H9 (cell line): ENCODE results near the gene ZFP69. TPM values are rescaled to one million over a fixed set of nuclear protein-coding genes. Genes with fewer than 3 reads are reported as not detected.

Experiments
- DNase-seq: peaks from one replicate; pipeline ENCODE4 v3.0.0-alpha.2; 2017
- H2AFZ ChIP-seq: one replicate; pipeline ENCODE4 v1.6.1; 2013; ENCODE audit warnings: mild to moderate bottlenecking, low read length, control low read depth, moderate library complexity
- H2AK5ac ChIP-seq: 2 replicates; pipeline ENCODE4 v1.6.1; 2013; ENCODE audit warnings: low read length, control low read depth, mixed read lengths; ENCODE audit not compliant: insufficient read length
- H2BK120ac ChIP-seq: one replicate; pipeline ENCODE4 v1.6.1; 2013; ENCODE audit warnings: low read depth, mild to moderate bottlenecking, low read length, control low read depth, inconsistent platforms; ENCODE audit not compliant: poor library complexity, severe bottlenecking
- H2BK12ac ChIP-seq: 2 replicates; pipeline ENCODE4 v1.6.1; 2013; ENCODE audit warnings: low read length, control low read depth, mixed read lengths, low read depth; ENCODE audit not compliant: insufficient read length
- H2BK15ac ChIP-seq: 2 replicates; pipeline ENCODE4 v1.6.1; 2013; ENCODE audit warnings: low read depth, low read length, control low read depth
- H2BK20ac ChIP-seq: one replicate; pipeline ENCODE4 v1.6.1; 2013; ENCODE audit warnings: low read depth, mild to moderate bottlenecking, low read length, control low read depth, inconsistent platforms; ENCODE audit not compliant: poor library complexity, severe bottlenecking
- H2BK5ac ChIP-seq: 2 replicates; pipeline ENCODE4 v1.6.1; 2013; ENCODE audit warnings: low read length, control low read depth, mixed read lengths; ENCODE audit not compliant: insufficient read length
- H3K14ac ChIP-seq: 2 replicates; pipeline ENCODE4 v1.6.1; 2013; ENCODE audit warnings: low read length, control low read depth; ENCODE audit not compliant: insufficient read depth
- H3K18ac ChIP-seq: 2 replicates; pipeline ENCODE4 v1.6.1; 2013; ENCODE audit warnings: low read depth, mild to moderate bottlenecking, mixed read lengths, low read length, control low read depth; ENCODE audit not compliant: insufficient read length
- H3K23ac ChIP-seq: 2 replicates; pipeline ENCODE4 v1.6.1; 2013; ENCODE audit warnings: low read length, control low read depth, mixed read lengths, low read depth; ENCODE audit not compliant: insufficient read length
- H3K23me2 ChIP-seq: 2 replicates; pipeline ENCODE4 v1.6.1; 2013; ENCODE audit warnings: low read depth, mild to moderate bottlenecking, mixed read lengths, low read length, control low read depth; ENCODE audit not compliant: insufficient read length, poor library complexity, severe bottlenecking
- H3K27ac ChIP-seq: 2 replicates; pipeline ENCODE4 v1.5.1; 2013; ENCODE audit warnings: low read length, control low read depth, mixed read lengths, low read depth; ENCODE audit not compliant: insufficient read length
- H3K27me3 ChIP-seq: 2 replicates; pipeline ENCODE4 v1.6.1; 2013; ENCODE audit warnings: low read length, control low read depth, inconsistent platforms; ENCODE audit not compliant: insufficient read depth
- H3K4ac ChIP-seq: 2 replicates; pipeline ENCODE4 v1.6.1; 2013; ENCODE audit warnings: low read depth, mild to moderate bottlenecking, control low read depth, inconsistent platforms, low read length, moderate library complexity
- H3K4me1 ChIP-seq: 2 replicates; pipeline ENCODE4 v1.6.1; 2013; ENCODE audit warnings: low read length, control low read depth, inconsistent platforms; ENCODE audit not compliant: insufficient read depth
- H3K4me2 ChIP-seq: 2 replicates; pipeline ENCODE4 v1.6.1; 2013; ENCODE audit warnings: low read length, control low read depth, mixed read lengths; ENCODE audit not compliant: insufficient read length, insufficient read depth
- H3K56ac ChIP-seq: 2 replicates; pipeline ENCODE4 v1.6.1; 2013; ENCODE audit warnings: low read depth, mild to moderate bottlenecking, mixed read lengths, low read length, control low read depth; ENCODE audit not compliant: insufficient read length
- H3K79me1 ChIP-seq: 2 replicates; pipeline ENCODE4 v1.6.1; 2013; ENCODE audit warnings: low read depth, mild to moderate bottlenecking, moderate library complexity, low read length, control low read depth, inconsistent platforms; ENCODE audit not compliant: insufficient read depth, poor library complexity, severe bottlenecking
- H3K79me2 ChIP-seq: 2 replicates; pipeline ENCODE4 v1.6.1; 2013; ENCODE audit warnings: low read length, control low read depth, inconsistent platforms; ENCODE audit not compliant: insufficient read depth
- H3K9ac ChIP-seq: 2 replicates; pipeline ENCODE4 v1.6.1; 2013; ENCODE audit warnings: low read length, control low read depth, mixed read lengths; ENCODE audit not compliant: insufficient read length; ENCODE audit errors: extremely low read depth
- H3K9me3 ChIP-seq: one replicate; pipeline ENCODE4 v1.6.1; 2013; ENCODE audit warnings: low read depth, low read length, inconsistent platforms; ENCODE audit not compliant: control insufficient read depth
- H3T11ph ChIP-seq: one replicate; pipeline ENCODE4 v1.6.1; 2013; ENCODE audit warnings: mild to moderate bottlenecking, low read length, control low read depth, inconsistent platforms
- H4K20me1 ChIP-seq: one replicate; pipeline ENCODE4 v1.6.1; 2013; ENCODE audit not compliant: control insufficient read depth, insufficient read length, insufficient read depth
- H4K5ac ChIP-seq: 2 replicates; pipeline ENCODE4 v1.6.1; 2013; ENCODE audit warnings: low read depth, mild to moderate bottlenecking, mixed read lengths, low read length, control low read depth; ENCODE audit not compliant: insufficient read length
- H4K8ac ChIP-seq: replicated peaks from 2 replicates; pipeline ENCODE4 v1.6.1; 2013; ENCODE audit warnings: low read length, control low read depth, mixed read lengths, low read depth; ENCODE audit not compliant: insufficient read length
- H4K91ac ChIP-seq: 2 replicates; pipeline ENCODE4 v1.6.1; 2013; ENCODE audit warnings: low read depth, mild to moderate bottlenecking, moderate library complexity, mixed read lengths, low read length, control low read depth; ENCODE audit not compliant: insufficient read length
- H3K27ac Mint-ChIP-seq, 3 experiments: 2 replicates in 2 of 3; 3 replicates in 1 of 3; pipeline ENCODE4 v1.8.0; 2020 to 2021; ENCODE audit warnings: mixed read lengths in 3 of 3, mild to moderate bottlenecking in 1 of 3, moderate library complexity in 1 of 3
- H3K27me3 Mint-ChIP-seq: 2 replicates; pipeline ENCODE4 v1.8.0; 2021; ENCODE audit warnings: low read depth, mild to moderate bottlenecking, moderate library complexity, mixed read lengths
- H3K36me3 Mint-ChIP-seq, 3 experiments: 2 replicates in 2 of 3; 3 replicates in 1 of 3; pipeline ENCODE4 v1.8.0; 2020 to 2021; ENCODE audit warnings: low read depth in 3 of 3, mixed read lengths in 3 of 3; ENCODE audit not compliant: insufficient read depth in 1 of 3
- H3K4me1 Mint-ChIP-seq, 2 experiments: 2 replicates each; pipeline ENCODE4 v1.8.0; 2020; ENCODE audit warnings: mixed read lengths in 2 of 2
- H3K4me3 Mint-ChIP-seq, 2 experiments: 2 replicates in 1 of 2; 3 replicates in 1 of 2; pipeline ENCODE4 v1.8.0; 2020 to 2021; ENCODE audit warnings: mild to moderate bottlenecking in 2 of 2, mixed read lengths in 2 of 2, moderate library complexity in 1 of 2
- H3K9me3 Mint-ChIP-seq, 2 experiments: 2 replicates in 1 of 2; 3 replicates in 1 of 2; pipeline ENCODE4 v1.8.0; 2020; ENCODE audit warnings: mild to moderate bottlenecking in 2 of 2, mixed read lengths in 2 of 2, moderate library complexity in 1 of 2
- CTCF ChIP-seq: fragments of 200-600 bp; sonication (generic); conservative IDR thresholded peaks from 3 replicates; pipeline ENCODE4 v1.8.0; 2021; ENCODE audit warnings: antibody characterized with exemption, mild to moderate bottlenecking
- WGBS: extraction: QIAGEN DNeasy Blood & Tissue Kit; methylation state at CpG from one replicate; pipeline ENCODE4 v1.1.7; 2013; ENCODE audit warnings: missing lambda C conversion rate, low lambda C conversion rate, mixed read lengths; ENCODE audit not compliant: insufficient read length; ENCODE audit errors: extremely low coverage; 5-methylcytosine and 5-hydroxymethylcytosine counted together
- total RNA-seq: library from RNA; stranded (reverse); gene quantifications from 2 replicates; pipeline ENCODE4 v1.2.1, GENCODE V29; 2021

Gene ZFP69
- total RNA-seq, 1 experiment from 2014 or later = 6.8 TPM

GRCh38 chr1:40507973-40508372 lies 30.9 kb downstream of the ZFP69 start:
- Mint-ChIP-seq H3K9me3 (peaks cover 26 to 28% of the 10 kb centered on the region in 2 experiments), H3K36me3 (peaks cover 18 to 48% (median 24%) of the 10 kb centered on the region in 3 experiments), H3K4me3 (peak overlapping the region; percentile 85 to 86), H3K27ac (no peak overlapping the region; a peak in 1 of 7 replicates), H3K27me3 (peaks cover 10% of the 10 kb centered on the region), H3K4me1 (peaks cover 7 to 9% of the 10 kb centered on the region in 2 experiments)
- no peak overlapping the region for H3K27ac ChIP-seq
- no peak overlapping the region for H4K5ac ChIP-seq
- no peak overlapping the region for H3K23ac ChIP-seq
- H3K4me1 ChIP-seq = no peaks in the 10 kb centered on the region; the same call in 1 of the 2 replicates
- no peak overlapping the region for H3K9ac ChIP-seq
- no peaks in the 10 kb centered on the region; the same call in 1 of the 2 replicates for H3K79me2 ChIP-seq
- no peak for DNase-seq
- peaks cover 11% of the 10 kb centered on the region for H3K23me2 ChIP-seq
- no peak overlapping the region for H3T11ph ChIP-seq
- H2BK120ac ChIP-seq = no peak overlapping the region
- H3K79me1 ChIP-seq = no peaks in the 10 kb centered on the region
- H3K4ac ChIP-seq = no peak overlapping the region
- no peak overlapping the region for H2BK5ac ChIP-seq
- H4K8ac ChIP-seq = no peak overlapping the region
- WGBS = no CpG with 5 or more reads among the region's 6 CpGs
- H3K18ac ChIP-seq = no peak overlapping the region
- no peak overlapping the region for H2BK12ac ChIP-seq
- H4K91ac ChIP-seq = no peak overlapping the region
- no peak overlapping the region for H2AFZ ChIP-seq
- 0 out of 2 replicates have a peak, but pooled peaks cover 3% of the 10 kb centered on the region for H3K27me3 ChIP-seq
- no peak overlapping the region for H3K56ac ChIP-seq
- no peak for TF ChIP-seq CTCF
- H4K20me1 ChIP-seq = no peaks in the 10 kb centered on the region
- H3K14ac ChIP-seq = no peak overlapping the region
- no peak overlapping the region for H2BK20ac ChIP-seq
- no peak overlapping the region for H2AK5ac ChIP-seq
- no peaks in the 10 kb centered on the region for H3K9me3 ChIP-seq
- no peak overlapping the region for H2BK15ac ChIP-seq
- peak overlapping the region; percentile 92 for H3K4me2 ChIP-seq
